ENCODE results near the gene HYAL2.
A peak's percentile ranks its signal among the peaks of the same experiment; 100 is the strongest.

The HYAL2 gene

DNA sequence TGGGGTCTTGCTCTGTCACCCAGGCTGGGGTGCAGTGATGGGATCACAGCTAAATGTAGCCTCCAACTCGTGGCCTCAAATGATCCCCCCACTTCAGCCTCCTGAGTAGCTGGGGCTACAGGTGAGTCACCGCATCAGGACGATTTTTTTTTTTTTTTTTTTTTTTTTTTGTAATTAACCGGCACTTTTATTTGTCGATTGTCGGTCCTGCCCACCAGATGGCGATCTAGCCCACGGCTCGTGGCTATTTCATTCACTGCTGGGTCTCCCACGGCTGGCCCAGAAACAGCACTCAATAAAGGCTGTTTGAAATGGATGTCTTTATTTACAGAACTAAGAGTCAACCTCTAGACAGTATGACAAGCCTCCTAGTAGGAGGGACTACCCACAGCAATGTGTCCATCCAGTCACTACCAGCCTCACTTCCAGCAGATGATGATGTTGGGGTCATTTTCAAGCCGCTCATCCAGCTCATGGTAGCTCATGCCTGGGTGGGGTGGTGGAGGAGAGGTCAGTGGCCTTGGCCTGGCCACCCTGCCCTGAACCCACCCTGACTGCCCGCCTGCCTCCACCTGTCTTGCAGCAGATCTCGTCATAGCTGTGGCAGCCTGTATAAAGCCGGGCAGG, 24.8 kb upstream of the HYAL2 start:
- H3K4me1 ChIP-seq: peaks cover 0 to 44% (median 38%) of the 10 kb centered on the region in 4 donors
- peak in 1 of 2 donors; percentile 62 for DNase-seq
- intact Hi-C loops (cut with DNase I; ENCODE audit: low total_unique reads): loop anchor here (5.0 to 10.0 kb wide), 2 partner anchors 195 to 1628 kb away; partner anchors contain the start of genes ABHD14A and ABHD14B

DNA sequence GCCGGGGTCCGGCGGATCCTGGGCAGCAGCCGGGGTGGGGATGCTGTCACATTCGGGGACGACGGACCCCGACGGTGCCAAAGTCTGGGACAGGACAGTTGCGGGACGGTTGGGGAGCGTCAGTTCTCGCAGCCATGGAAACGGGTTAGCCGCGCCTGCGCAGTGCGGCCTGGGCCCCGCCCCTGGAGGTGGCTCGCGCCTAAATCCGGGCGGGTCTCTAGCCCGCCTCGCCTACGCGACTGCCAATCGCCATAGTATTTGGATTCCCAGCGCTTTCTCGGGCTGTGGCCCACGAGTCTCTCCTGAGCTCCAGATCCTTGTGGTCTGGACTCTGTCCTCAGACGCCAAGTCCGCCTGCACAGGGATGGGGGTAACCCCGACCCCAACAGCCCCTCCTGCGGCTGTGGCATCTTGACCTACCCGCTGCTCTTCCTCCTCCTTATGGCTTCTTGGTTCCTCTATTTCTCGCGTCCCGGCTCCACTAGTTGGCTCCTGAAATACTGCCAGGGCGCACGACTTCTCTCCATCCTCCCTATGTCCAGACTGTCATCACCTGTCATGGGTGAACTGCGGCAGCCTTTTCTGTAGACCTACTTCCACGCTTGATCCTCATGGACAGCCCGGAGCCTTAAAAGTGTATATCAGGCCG, 23.2 kb upstream of the HYAL2 start, which contains the start of gene ZMYND10:
Gene ZMYND10 (minus strand): TSS at position 147 of the 649 bp plus-strand sequence. CDS start 153 bp downstream, outside the sequence.
- Histone ChIP-seq H3K27ac (peak within 1 kb of the TSS; percentile 3 to 45), H3K9me3 (no peaks in the 10 kb centered on the region), H3K4me1 (peaks cover 0 to 45% (median 33%) of the 10 kb centered on the region in 4 donors), H3K36me3 (peaks cover 0 to 17% (median 14%) of the 10 kb centered on the region in 3 donors), H3K27me3 (no peaks in the 10 kb centered on the region), H3K4me3 (peak within 1 kb of the TSS; percentile 31 to 54)
- DNase-seq: no peak
- TF ChIP-seq, protein P1, sequence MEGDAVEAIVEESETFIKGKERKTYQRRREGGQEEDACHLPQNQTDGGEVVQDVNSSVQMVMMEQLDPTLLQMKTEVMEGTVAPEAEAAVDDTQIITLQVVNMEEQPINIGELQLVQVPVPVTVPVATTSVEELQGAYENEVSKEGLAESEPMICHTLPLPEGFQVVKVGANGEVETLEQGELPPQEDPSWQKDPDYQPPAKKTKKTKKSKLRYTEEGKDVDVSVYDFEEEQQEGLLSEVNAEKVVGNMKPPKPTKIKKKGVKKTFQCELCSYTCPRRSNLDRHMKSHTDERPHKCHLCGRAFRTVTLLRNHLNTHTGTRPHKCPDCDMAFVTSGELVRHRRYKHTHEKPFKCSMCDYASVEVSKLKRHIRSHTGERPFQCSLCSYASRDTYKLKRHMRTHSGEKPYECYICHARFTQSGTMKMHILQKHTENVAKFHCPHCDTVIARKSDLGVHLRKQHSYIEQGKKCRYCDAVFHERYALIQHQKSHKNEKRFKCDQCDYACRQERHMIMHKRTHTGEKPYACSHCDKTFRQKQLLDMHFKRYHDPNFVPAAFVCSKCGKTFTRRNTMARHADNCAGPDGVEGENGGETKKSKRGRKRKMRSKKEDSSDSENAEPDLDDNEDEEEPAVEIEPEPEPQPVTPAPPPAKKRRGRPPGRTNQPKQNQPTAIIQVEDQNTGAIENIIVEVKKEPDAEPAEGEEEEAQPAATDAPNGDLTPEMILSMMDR (IDR thresholded peaks at IDR 0.05): no peak
- intact Hi-C loops (cut with DNase I; ENCODE audit: low total_unique reads): loop anchor here (5.0 to 10.0 kb wide), 2 partner anchors 197 to 1629 kb away; partner anchors contain the start of genes ABHD14A and ABHD14B

More for the DNA sequence above, 24.8 kb upstream of the HYAL2 start:
- H3K27me3 ChIP-seq: no peaks in the 10 kb centered on the region
- H3K9me3 ChIP-seq: no peaks in the 10 kb centered on the region
- peak overlapping the region in 1 of 2 donors; percentile 16 for H3K27ac ChIP-seq
- TF ChIP-seq, protein P1 (IDR thresholded peaks at IDR 0.05): peak; percentile 41 to 50
- H3K36me3 ChIP-seq: peaks cover 0 to 17% (median 14%) of the 10 kb centered on the region in 3 donors
- no peak overlapping the region for H3K4me3 ChIP-seq

DNA sequence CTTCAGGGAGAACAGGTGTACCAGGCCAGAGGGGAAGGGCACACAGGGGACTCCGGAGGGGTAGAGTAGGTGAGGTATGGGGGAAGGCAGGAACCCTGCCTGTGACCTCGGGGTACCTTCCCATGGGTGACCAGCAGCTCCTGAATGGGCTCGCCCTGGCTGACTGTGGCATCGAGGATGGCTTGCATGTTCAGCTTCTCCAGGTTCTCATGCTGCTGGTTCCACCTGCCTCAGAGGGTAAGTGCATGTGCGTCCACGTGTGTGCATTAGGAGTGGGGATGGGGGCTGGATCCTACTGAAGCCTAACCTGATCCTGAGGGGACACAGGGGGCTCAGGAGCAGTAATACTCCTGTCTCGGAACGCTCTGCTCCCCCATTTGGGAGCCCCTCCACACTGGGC, 22.5 kb upstream of the HYAL2 start:
- peaks cover 0 to 17% (median 14%) of the 10 kb centered on the region in 3 donors for H3K36me3 ChIP-seq
- H3K27me3 ChIP-seq: no peaks in the 10 kb centered on the region
- no peak for DNase-seq
- TF ChIP-seq, protein P1 (IDR thresholded peaks at IDR 0.05): no peak
- H3K4me3 ChIP-seq: peak overlapping the region; percentile 31 to 54
- peaks cover 0 to 48% (median 34%) of the 10 kb centered on the region in 4 donors for H3K4me1 ChIP-seq
- H3K9me3 ChIP-seq: no peaks in the 10 kb centered on the region
- intact Hi-C loops (cut with DNase I; ENCODE audit: low total_unique reads): loop anchor here (5.0 to 10.0 kb wide), 2 partner anchors 197 to 1630 kb away; partner anchors contain the start of genes ABHD14A and ABHD14B
- H3K27ac ChIP-seq: peak overlapping the region in 1 of 2 donors; percentile 3

DNA sequence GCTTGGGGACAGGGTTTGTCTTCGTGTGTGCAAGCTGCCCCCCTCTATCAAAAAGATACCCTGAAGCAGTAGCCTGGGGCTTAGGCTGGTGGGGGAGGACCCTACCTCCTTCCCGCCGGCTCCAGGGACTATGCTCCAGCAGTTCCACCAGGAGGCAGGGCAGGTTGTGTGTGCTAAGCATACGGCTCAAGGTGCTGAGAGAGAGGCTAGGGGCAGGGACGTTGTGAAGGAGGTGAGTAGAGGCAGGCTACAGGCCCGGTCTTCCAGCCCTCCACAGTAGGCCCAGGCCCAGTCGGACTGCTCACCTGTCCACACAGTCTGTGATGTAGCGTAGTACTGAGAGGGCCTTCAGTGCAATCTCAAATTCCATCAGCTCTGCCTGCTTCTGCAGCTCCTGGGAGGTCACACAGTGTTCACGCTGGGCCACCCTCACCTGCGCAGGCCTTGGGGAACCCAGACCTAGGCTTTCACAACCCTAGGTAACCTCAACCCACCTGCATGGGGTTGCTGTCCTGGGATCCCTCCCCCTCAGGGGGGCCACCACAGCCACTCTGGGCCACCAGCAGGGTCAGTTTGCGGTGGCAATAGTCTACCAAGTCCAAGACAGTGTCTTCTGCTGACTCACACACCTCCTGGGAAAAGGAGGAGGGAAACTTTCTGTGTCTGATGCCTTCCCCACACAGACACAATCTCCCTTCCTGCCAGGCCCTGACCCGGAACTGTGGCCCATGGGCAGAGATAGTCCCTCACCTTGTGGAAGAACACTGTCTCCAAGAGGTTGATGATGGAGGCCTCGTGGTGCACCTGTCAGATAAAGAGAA, 20.5 kb upstream of the HYAL2 start:
- Histone ChIP-seq H3K27me3 (no peaks in the 10 kb centered on the region), H3K4me3 (no peak overlapping the region), H3K36me3 (peaks cover 0 to 7% (median 6%) of the 10 kb centered on the region in 3 donors), H3K4me1 (peaks cover 0 to 50% (median 37%) of the 10 kb centered on the region in 4 donors), H3K27ac (no peak overlapping the region), H3K9me3 (no peaks in the 10 kb centered on the region)
- intact Hi-C loops (cut with DNase I; ENCODE audit: low total_unique reads): loop anchor here (10.0 kb wide), 1 partner anchor 1632 kb away; the partner anchor contains the start of genes ABHD14A and ABHD14B
- no peak for DNase-seq
- TF ChIP-seq, protein P1 (IDR thresholded peaks at IDR 0.05): no peak

Data from tibial artery (tissue), 4 donors.